ENCODE results near the gene CAPRIN1. TPM values are rescaled to one million over a fixed set of nuclear protein-coding genes. Genes with fewer than 3 reads are reported as not detected.

Gene CAPRIN1
- polyA plus RNA-seq, 3 donors, result 50.4 to 81.5 (median 59.2) TPM

DNA sequence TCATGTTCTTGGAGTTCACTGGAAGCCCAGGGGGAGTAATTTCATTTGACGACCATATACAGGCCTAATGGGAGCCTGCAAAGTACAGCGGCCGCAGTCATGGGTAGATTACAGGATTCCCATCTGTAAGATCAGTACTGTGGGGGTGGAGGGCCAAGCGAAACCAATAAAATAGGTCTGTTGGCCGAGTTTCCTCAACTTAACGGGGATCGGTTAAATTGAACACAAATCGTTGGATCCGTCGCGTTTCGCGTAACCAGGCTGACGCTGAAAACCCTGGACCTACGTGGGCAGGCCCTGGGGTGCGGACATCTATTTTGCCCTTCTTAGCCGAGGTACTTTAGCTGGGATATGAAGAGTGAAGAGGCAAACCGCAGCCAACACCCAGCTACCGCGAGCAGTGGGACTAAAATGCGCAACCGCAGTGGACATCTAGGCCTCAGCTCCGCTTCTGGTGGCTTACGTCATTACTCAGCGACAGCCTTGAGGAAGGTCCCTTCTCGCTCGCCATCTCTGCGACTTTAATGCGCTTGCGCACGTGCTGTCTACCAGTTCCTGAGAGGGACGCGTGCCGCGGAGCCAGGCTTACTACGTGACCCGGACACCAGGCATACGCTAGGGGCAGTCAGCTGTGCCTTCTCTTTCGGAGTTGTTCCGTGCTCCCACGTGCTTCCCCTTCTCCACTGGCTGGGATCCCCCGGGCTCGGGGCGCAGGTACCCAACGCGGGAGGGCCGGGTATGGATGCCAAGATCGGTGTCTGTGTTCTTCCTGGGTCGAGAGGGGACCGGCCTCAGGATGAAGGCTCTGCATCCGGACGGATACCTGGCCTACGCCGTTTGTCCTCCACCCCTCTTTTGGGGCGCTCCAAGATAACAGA is 53.8 kb downstream of the CAPRIN1 start, which contains the start of gene NAT10:
Gene NAT10 (plus strand): TSS at position 551 of the 878 bp plus-strand sequence. CDS start 2,597 bp downstream, outside the sequence.
- Histone ChIP-seq H3K27me3 (ENCODE audit: control insufficient read depth in 2 of 2, insufficient read depth in 2 of 2, low read length in 2 of 2) (no peaks in the 10 kb centered on the region), H3K79me2 (ENCODE audit: insufficient read depth, low read length) (peaks cover 29% of the 10 kb centered on the region), H3K4me3 (replicated peaks in 1 of 3; ENCODE audit: low read depth in 2 of 3, low read length in 3 of 3) (peak within 1 kb of the TSS; percentile 47 to 89 (median 82)), H3K9ac (ENCODE audit: insufficient read depth, low read length, poor library complexity, severe bottlenecking) (peak within 1 kb of the TSS; percentile 86), H2AFZ (ENCODE audit: insufficient read depth, low read depth, low read length, poor library complexity, severe bottlenecking) (peak within 1 kb of the TSS; percentile 93), H3K27ac (ENCODE audit: low read depth in 1 of 2, low read length in 2 of 2) (peak within 1 kb of the TSS; percentile 86 to 98), H3K4me1 (ENCODE audit: control insufficient read depth in 1 of 2, insufficient read depth in 2 of 2, low read length in 2 of 2) (peaks cover 16 to 24% of the 10 kb centered on the region in 2 donors), H3K4me2 (replicated peaks; ENCODE audit: extremely low read depth, low read length, poor library complexity, severe bottlenecking) (peak within 1 kb of the TSS; percentile 95), H3K36me3 (replicated peaks in 1 of 2; ENCODE audit: control insufficient read depth in 1 of 2, insufficient read depth in 2 of 2, low read length in 2 of 2) (peaks cover 25 to 45% of the 10 kb centered on the region in 2 donors), H3K9me3 (replicated peaks in 1 of 2; ENCODE audit: control insufficient read depth in 1 of 2, insufficient read depth in 1 of 2, low read length in 2 of 2) (no peaks in the 10 kb centered on the region), H4K20me1 (ENCODE audit: insufficient read depth, low read length) (no peaks in the 10 kb centered on the region)
- under 1% methylated on average over 55 of the region's 55 CpGs for WGBS (ENCODE audit: insufficient coverage)
- Mint-ChIP-seq H3K4me1 (peaks cover 25% of the 10 kb centered on the region), H3K4me3 (peak within 1 kb of the TSS; percentile 93 to 94), H3K27ac (peak within 1 kb of the TSS; percentile 96 to 99 (median 98)), H3K27me3 (ENCODE audit: low read depth in 3 of 3) (no peaks in the 10 kb centered on the region), H3K9me3 (no peaks in the 10 kb centered on the region), H3K36me3 (peaks cover 27 to 29% of the 10 kb centered on the region in 2 donors)
- TF ChIP-seq, protein P1, sequence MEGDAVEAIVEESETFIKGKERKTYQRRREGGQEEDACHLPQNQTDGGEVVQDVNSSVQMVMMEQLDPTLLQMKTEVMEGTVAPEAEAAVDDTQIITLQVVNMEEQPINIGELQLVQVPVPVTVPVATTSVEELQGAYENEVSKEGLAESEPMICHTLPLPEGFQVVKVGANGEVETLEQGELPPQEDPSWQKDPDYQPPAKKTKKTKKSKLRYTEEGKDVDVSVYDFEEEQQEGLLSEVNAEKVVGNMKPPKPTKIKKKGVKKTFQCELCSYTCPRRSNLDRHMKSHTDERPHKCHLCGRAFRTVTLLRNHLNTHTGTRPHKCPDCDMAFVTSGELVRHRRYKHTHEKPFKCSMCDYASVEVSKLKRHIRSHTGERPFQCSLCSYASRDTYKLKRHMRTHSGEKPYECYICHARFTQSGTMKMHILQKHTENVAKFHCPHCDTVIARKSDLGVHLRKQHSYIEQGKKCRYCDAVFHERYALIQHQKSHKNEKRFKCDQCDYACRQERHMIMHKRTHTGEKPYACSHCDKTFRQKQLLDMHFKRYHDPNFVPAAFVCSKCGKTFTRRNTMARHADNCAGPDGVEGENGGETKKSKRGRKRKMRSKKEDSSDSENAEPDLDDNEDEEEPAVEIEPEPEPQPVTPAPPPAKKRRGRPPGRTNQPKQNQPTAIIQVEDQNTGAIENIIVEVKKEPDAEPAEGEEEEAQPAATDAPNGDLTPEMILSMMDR (IDR thresholded peaks at IDR 0.05), result peak; percentile 22
- peak; percentile 100 for DNase-seq
- intact Hi-C loops (cut with micrococcal nuclease), result loop anchor here (2.0 to 10.0 kb wide), 2 partner anchors 55 to 249 kb away; partner anchors contain the start of genes CAPRIN1 (in 2 of the 2) and ABTB2 (in 1 of the 2)

DNA sequence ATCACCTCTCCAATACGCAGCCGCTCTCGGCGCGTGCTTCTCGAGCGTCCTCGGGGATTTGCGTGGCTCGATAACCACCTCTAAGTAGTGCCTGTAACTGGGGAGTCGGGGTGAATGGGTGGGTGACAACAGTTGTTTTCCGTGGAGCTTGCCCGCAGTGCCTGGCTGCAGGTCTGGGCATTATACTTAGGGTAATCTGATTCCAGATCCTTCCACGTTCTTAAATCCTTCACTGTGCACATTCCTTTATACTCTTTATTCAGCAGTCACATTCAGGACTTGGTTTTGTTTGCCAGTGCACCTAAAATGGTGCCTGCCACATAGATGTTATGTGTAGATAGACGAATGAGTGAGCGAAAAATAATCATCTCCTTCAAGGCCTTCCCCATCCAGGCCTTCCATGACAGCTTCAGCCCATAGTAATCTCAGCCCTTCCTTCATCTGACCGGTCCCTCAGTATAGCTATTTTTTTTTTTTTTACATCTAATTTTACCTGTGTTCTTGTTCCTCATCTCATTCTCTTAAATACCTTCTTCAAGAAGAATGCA is 54.5 kb downstream of the CAPRIN1 start:
- Histone ChIP-seq H3K36me3 (replicated peaks in 1 of 2; ENCODE audit: control insufficient read depth in 1 of 2, insufficient read depth in 2 of 2, low read length in 2 of 2) (peaks cover 23 to 45% of the 10 kb centered on the region in 2 donors), H3K4me3 (replicated peaks in 1 of 3; ENCODE audit: low read depth in 2 of 3, low read length in 3 of 3) (peak overlapping the region; percentile 47 to 89 (median 82)), H3K27me3 (ENCODE audit: control insufficient read depth in 2 of 2, insufficient read depth in 2 of 2, low read length in 2 of 2) (no peaks in the 10 kb centered on the region), H3K79me2 (ENCODE audit: insufficient read depth, low read length) (peaks cover 29% of the 10 kb centered on the region), H3K27ac (ENCODE audit: low read depth in 1 of 2, low read length in 2 of 2) (peak overlapping the region; percentile 86 to 98), H3K4me1 (ENCODE audit: control insufficient read depth in 1 of 2, insufficient read depth in 2 of 2, low read length in 2 of 2) (peaks cover 16 to 24% of the 10 kb centered on the region in 2 donors), H2AFZ (ENCODE audit: insufficient read depth, low read depth, low read length, poor library complexity, severe bottlenecking) (peak overlapping the region; percentile 93), H4K20me1 (ENCODE audit: insufficient read depth, low read length) (no peaks in the 10 kb centered on the region), H3K9ac (ENCODE audit: insufficient read depth, low read length, poor library complexity, severe bottlenecking) (peak overlapping the region; percentile 86), H3K4me2 (replicated peaks; ENCODE audit: extremely low read depth, low read length, poor library complexity, severe bottlenecking) (peak overlapping the region; percentile 95), H3K9me3 (replicated peaks in 1 of 2; ENCODE audit: control insufficient read depth in 1 of 2, insufficient read depth in 1 of 2, low read length in 2 of 2) (no peaks in the 10 kb centered on the region)
- intact Hi-C loops (cut with micrococcal nuclease), result loop anchor here (2.0 to 10.0 kb wide), 2 partner anchors 55 to 249 kb away; partner anchors contain the start of genes CAPRIN1 (in 2 of the 2) and ABTB2 (in 1 of the 2)
- peaks cover 26 to 27% of the 10 kb centered on the region in 2 donors for H3K36me3 Mint-ChIP-seq
- DNase-seq, result peak in 1 of 3 donors; percentile 2
- H3K27me3 Mint-ChIP-seq (ENCODE audit: low read depth in 3 of 3), result no peaks in the 10 kb centered on the region
- peak overlapping the region; percentile 96 to 99 (median 98) for H3K27ac Mint-ChIP-seq
- 0% methylated on average over 10 of the region's 17 CpGs for WGBS (ENCODE audit: insufficient coverage)
- TF ChIP-seq, protein P1 (IDR thresholded peaks at IDR 0.05), result no peak
- peaks cover 25% of the 10 kb centered on the region for H3K4me1 Mint-ChIP-seq
- H3K9me3 Mint-ChIP-seq, result no peaks in the 10 kb centered on the region
- peak overlapping the region; percentile 93 for H3K4me3 Mint-ChIP-seq
